Activated CD4-positive, alpha-beta memory T cell treated with anti-CD3 and anti-CD28 coated beads for 36 hours (primary cell): ENCODE measurements around the gene FBXO42. TPM values are rescaled to one million over a fixed set of nuclear protein-coding genes. Genes with fewer than 3 reads are reported as not detected.

Source experiments
- CTCF ChIA-PET: fragments of 350-600 bp; sonication (Branson Sonifier 250); formaldehyde crosslinking; loops from one replicate; lab custom pipeline; 2021; ENCODE audit warnings: antibody characterized with exemption, inconsistent platforms; lab: Charles Lee
- POLR2A ChIA-PET: fragments of 350-600 bp; sonication (Branson Sonifier 250); formaldehyde crosslinking; loops from one replicate; lab custom pipeline; 2021; ENCODE audit warnings: antibody characterized with exemption; lab: Charles Lee
- DNase-seq: peaks from one replicate; pipeline ENCODE4 v3.0.0-alpha.2; 2020
- H3K27ac Mint-ChIP-seq: one replicate; pipeline ENCODE4 v1.8.0; 2021; ENCODE audit warnings: mixed read lengths
- H3K27me3 Mint-ChIP-seq: one replicate; pipeline ENCODE4 v1.8.0; 2021; ENCODE audit warnings: mixed read lengths
- H3K36me3 Mint-ChIP-seq: one replicate; pipeline ENCODE4 v1.8.0; 2021; ENCODE audit warnings: mixed read lengths
- H3K4me1 Mint-ChIP-seq: one replicate; pipeline ENCODE4 v1.8.0; 2021; ENCODE audit warnings: low read depth, mixed read lengths
- H3K4me3 Mint-ChIP-seq: one replicate; pipeline ENCODE4 v1.8.0; 2021; ENCODE audit warnings: mild to moderate bottlenecking, mixed read lengths
- H3K9me3 Mint-ChIP-seq: one replicate; pipeline ENCODE4 v1.8.0; 2021; ENCODE audit warnings: mixed read lengths
- intact Hi-C: fragments of 100-400 bp; cut with micrococcal nuclease; formaldehyde crosslinking; loops from one replicate; pipeline ENCODE4 v1.15.1; 2023
- total RNA-seq, 2 experiments: library from RNA; stranded (reverse); gene quantifications; one replicate each; pipeline ENCODE4 v1.2.3, GENCODE V29; 2021

Gene FBXO42
- total RNA-seq, 2 experiments from 2014 or later, result 12.0 to 13.6 TPM

DNA sequence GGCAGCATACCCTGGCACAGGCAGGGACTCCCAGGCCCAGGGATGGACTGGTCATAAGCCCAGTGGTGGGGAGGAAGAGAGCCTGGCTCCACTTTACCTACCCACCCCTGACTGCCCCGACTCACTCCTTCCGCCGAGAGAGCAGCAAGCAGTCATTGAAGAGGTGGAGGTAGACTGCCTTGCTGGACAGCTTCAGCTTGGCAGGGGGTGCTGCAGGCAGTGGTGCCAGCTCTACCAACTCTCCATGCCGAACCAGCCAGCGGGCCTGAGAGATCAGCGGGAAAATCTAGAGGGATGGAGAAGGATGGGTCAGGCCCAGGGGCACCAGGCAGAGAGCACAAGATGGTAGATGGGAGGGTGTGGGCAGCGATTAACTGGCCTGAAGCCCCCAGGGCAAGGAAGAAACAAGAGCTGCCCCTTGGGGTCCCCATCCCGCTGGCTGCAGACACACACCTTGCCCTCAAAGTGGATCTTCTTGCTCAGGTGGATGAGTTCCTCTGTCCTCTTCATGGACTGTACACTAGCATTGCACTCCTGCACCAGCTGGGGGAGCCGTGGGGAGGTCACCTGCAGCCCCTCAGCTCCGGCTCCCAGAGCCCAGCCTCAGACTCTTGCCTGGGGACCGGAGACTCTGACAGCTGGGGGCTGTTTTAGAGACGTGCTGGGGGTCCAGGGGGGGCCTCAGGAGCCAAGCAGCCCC, 147.5 kb downstream of the FBXO42 start:
- DNase-seq, result peak; percentile 59
- POLR2A ChIA-PET, result no interaction called here
- Mint-ChIP-seq H3K4me1 (peaks cover 12% of the 10 kb centered on the region), H3K36me3 (peaks cover 5% of the 10 kb centered on the region), H3K4me3 (no peak overlapping the region), H3K27me3 (no peaks in the 10 kb centered on the region), H3K9me3 (no peaks in the 10 kb centered on the region), H3K27ac (peak overlapping the region; percentile 45)
- CTCF ChIA-PET, result interaction anchor here (1.0 to 4.4 kb wide), 9 partner anchors 11 to 147 kb away, joined by 3 to 31 read pairs (median 4); partner anchors contain the start of genes FAM131C and FBXO42
- intact Hi-C loops, result no loop called here

DNA sequence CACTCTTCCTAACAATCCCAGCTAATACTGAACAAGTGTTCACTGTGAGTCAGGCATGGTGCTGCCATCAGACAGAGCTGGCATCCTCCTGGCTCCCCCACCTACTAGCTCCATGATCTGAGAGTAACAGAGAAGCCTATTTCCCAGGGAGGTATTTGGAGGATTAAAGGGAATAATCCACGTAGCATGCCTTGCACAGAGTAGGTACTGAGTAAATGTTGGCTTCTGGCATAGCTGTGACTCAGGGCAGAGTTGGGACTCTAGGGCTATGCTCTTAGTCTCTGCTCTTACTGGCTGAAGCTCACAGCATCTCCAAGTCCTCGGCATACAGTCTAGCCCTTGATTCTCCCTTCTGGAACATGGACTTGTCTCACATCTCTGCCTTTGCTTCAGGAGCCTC, 148.1 kb downstream of the FBXO42 start:
- H3K4me3 Mint-ChIP-seq, result no peak overlapping the region
- H3K36me3 Mint-ChIP-seq, result peaks cover 5% of the 10 kb centered on the region
- H3K4me1 Mint-ChIP-seq, result peaks cover 12% of the 10 kb centered on the region
- ChIA-PET POLR2A (no interaction called here), CTCF (interaction anchor here (1.0 to 4.4 kb wide), 9 partner anchors 12 to 148 kb away, joined by 3 to 31 read pairs (median 4); partner anchors contain the start of genes FAM131C and FBXO42)
- peak overlapping the region; percentile 45 for H3K27ac Mint-ChIP-seq
- no peaks in the 10 kb centered on the region for H3K27me3 Mint-ChIP-seq
- H3K9me3 Mint-ChIP-seq, result no peaks in the 10 kb centered on the region
- DNase-seq, result no peak
- intact Hi-C loops, result no loop called here

DNA sequence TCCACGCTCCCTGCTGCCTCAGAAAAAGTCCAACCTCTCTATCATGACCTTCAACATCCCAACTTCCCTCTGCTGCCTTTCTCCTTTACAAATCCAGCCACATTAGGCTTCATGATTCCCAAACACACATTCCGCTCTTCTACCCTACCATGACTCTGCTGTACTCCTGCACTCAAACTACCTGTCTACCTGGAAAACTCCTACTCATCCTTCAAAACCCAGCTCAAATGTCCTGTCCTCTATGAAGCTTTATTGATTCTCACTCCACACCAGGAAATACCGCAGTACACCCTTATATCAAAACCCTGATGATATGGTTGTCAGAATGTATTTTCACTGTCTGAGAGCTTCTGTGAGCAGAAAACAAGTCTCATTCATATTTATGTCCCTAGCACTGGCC, 148.7 kb downstream of the FBXO42 start:
- Mint-ChIP-seq H3K9me3 (no peaks in the 10 kb centered on the region), H3K27ac (no peak overlapping the region), H3K4me1 (peaks cover 17% of the 10 kb centered on the region), H3K36me3 (peaks cover 5% of the 10 kb centered on the region), H3K27me3 (no peaks in the 10 kb centered on the region), H3K4me3 (no peak overlapping the region)
- intact Hi-C loops, result no loop called here
- DNase-seq, result no peak
- ChIA-PET CTCF (interaction anchor here (0.6 to 4.4 kb wide), 4 partner anchors 17 to 913 kb away, joined by 4 to 31 read pairs (median 5); no protein-coding TSS in a partner anchor), POLR2A (no interaction called here)

DNA sequence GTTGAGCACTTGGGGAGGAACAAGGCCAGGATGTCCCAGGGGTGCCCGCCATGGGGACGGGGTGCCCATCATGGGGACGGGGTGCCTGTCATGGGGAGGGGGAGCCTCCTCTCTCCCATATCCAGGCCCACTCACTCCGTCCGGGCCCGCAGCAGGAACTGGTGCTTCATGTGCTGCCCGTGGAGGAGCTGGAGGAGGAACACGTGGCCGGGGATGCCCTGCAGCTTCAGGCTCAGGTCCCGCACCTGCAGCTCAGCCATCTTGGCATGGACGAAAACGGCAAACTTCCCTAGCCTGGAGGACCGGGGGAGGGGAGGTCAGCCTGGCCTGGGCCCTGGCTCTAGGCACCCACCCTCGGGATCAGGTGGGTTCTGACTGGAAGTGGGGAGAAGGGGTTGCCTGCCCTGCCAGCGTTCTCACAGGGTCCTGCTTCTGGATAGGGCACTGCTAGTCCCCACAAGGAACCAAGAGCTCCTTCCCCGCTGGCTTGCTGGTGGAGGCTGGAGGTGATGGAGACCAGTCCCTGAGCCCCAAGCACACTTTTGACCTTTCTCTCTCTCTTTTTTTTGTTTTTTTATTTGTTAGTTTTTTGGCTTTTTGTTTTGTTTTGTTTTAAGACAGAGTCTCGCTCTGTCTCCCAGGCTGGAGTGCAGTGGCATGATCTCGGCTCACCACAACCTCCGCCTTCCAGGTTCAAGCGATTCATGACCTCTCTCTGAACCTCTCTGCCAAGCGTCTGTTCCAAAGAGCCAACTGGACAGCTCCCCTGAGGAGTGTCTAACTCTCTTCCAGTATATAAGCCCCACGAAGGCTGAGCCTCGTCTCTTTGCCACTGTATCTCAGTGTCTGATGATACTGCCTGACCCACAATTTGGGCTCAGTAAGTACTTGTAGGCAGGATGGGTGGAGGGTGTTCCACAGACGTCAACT, 149.7 kb downstream of the FBXO42 start:
- Mint-ChIP-seq H3K27me3 (no peaks in the 10 kb centered on the region), H3K4me1 (peaks cover 17% of the 10 kb centered on the region), H3K4me3 (no peak overlapping the region), H3K27ac (no peak overlapping the region), H3K36me3 (peaks cover 5% of the 10 kb centered on the region), H3K9me3 (no peaks in the 10 kb centered on the region)
- intact Hi-C loops, result no loop called here
- POLR2A ChIA-PET, result interaction anchor here (0.6 kb wide), 1 partner anchor 36 kb away, joined by 3 read pairs; no protein-coding TSS in a partner anchor
- no peak for DNase-seq
- CTCF ChIA-PET, result interaction anchor here (0.6 to 4.4 kb wide), 4 partner anchors 42 to 912 kb away, joined by 3 to 31 read pairs (median 5); no protein-coding TSS in a partner anchor

- no peak for DNase-seq
- ChIA-PET POLR2A (no interaction called here), CTCF (interaction anchor here (1.0 to 2.6 kb wide), 3 partner anchors 45 to 121 kb away, joined by 3 to 7 read pairs (median 4); no protein-coding TSS in a partner anchor)
- Mint-ChIP-seq H3K4me3 (no peak overlapping the region), H3K4me1 (peaks cover 8% of the 10 kb centered on the region), H3K27me3 (no peaks in the 10 kb centered on the region), H3K36me3 (peaks cover 1% of the 10 kb centered on the region), H3K27ac (no peak overlapping the region), H3K9me3 (no peaks in the 10 kb centered on the region)
- intact Hi-C loops, result no loop called here
Observed at GRCh38 chr1:16199700-16200099, 152.6 kb downstream of the FBXO42 start.

DNA sequence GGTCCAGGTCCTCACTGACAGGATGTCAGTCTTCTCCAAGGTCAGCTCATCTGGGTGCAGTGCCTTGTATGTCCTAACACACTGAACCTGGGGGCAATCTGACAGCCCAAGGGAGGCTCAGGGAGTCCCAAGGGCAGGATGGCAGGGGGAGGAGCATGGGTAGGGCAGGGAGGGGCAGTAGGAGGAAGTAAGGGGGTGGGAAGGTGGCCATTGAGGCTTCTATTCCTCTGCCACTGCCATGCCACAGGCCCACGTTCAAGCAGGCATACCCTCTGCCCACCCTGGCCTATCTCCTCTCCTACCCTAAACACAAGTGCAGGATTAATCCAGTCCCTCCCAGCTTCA, 153.2 kb downstream of the FBXO42 start:
- DNase-seq, result no peak
- no peak overlapping the region for H3K4me3 Mint-ChIP-seq
- ChIA-PET POLR2A (no interaction called here), CTCF (interaction anchor here (1.0 to 2.6 kb wide), 3 partner anchors 45 to 120 kb away, joined by 3 to 7 read pairs (median 4); no protein-coding TSS in a partner anchor)
- intact Hi-C loops, result no loop called here
- H3K9me3 Mint-ChIP-seq, result no peaks in the 10 kb centered on the region
- no peaks in the 10 kb centered on the region for H3K27me3 Mint-ChIP-seq
- peaks cover 5% of the 10 kb centered on the region for H3K4me1 Mint-ChIP-seq
- peak overlapping the region; percentile 3 for H3K27ac Mint-ChIP-seq
- no peaks in the 10 kb centered on the region for H3K36me3 Mint-ChIP-seq

- Mint-ChIP-seq H3K27ac (peak overlapping the region; percentile 3), H3K4me1 (peaks cover 5% of the 10 kb centered on the region), H3K9me3 (no peaks in the 10 kb centered on the region), H3K36me3 (no peaks in the 10 kb centered on the region), H3K4me3 (no peak overlapping the region), H3K27me3 (no peaks in the 10 kb centered on the region)
- POLR2A ChIA-PET, result no interaction called here
- CTCF ChIA-PET, result interaction anchor here (2.6 kb wide), 1 partner anchor 46 kb away, joined by 7 read pairs; no protein-coding TSS in a partner anchor
- no peak for DNase-seq
- intact Hi-C loops, result no loop called here
Observed at GRCh38 chr1:16198444-16199156, 153.7 kb downstream of the FBXO42 start.

DNA sequence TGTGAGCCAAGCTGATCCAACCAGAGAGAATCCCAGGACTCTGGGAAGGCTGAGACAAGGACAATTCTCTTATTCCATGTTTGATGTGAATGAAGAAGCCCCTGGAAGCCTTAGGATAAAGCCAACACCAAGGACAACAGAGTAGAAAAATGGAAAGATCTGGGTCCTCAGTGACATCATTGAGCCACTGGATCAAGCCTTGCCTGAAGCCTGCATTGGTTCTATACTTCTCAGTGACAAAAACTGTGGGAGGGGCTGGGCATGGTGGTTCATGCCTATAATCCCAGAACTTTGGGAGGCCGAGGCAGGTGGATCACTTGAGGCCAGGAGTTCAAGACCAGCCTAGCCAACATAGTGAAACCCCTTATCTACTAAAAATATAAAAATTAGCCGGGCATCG, 155.4 kb downstream of the FBXO42 start:
- Mint-ChIP-seq H3K27me3 (no peaks in the 10 kb centered on the region), H3K4me1 (peaks cover 5% of the 10 kb centered on the region), H3K4me3 (no peak overlapping the region), H3K9me3 (no peaks in the 10 kb centered on the region), H3K36me3 (no peaks in the 10 kb centered on the region), H3K27ac (no peak overlapping the region)
- CTCF ChIA-PET, result interaction anchor here (0.9 kb wide), 1 partner anchor 8 kb away, joined by 3 read pairs; no protein-coding TSS in a partner anchor
- intact Hi-C loops, result no loop called here
- POLR2A ChIA-PET, result interaction anchor here (0.6 kb wide), 1 partner anchor 166 kb away, joined by 4 read pairs; no protein-coding TSS in a partner anchor
- DNase-seq, result no peak

Other genes starting within 250 kb of the FBXO42 start
- gene EPHA2, start 196.4 kb downstream of the FBXO42 start, total RNA-seq, result under 1 TPM; 0.22 to 0.33 TPM
- gene ARHGEF19, start 139.8 kb downstream of the FBXO42 start, total RNA-seq, result 1 to 10 TPM; 7.0 to 7.1 TPM
- gene CPLANE2, start 115.3 kb downstream of the FBXO42 start, total RNA-seq, result 1 to 10 TPM; 3.9 to 5.0 TPM
- 100 to 1,000 TPM; 185 to 191 TPM for gene SZRD1, start 14.8 kb upstream of the FBXO42 start, total RNA-seq
- gene SPATA21, start 84.9 kb upstream of the FBXO42 start, total RNA-seq, result not detected
- 10 to 100 TPM; 76.4 to 82.0 TPM for gene NECAP2, start 88.2 kb upstream of the FBXO42 start, total RNA-seq
- gene RNU1-1, start 161.8 kb upstream of the FBXO42 start, total RNA-seq, result 1,000 to 10,000 TPM; 1,390 to 1,409 TPM